T-helper 17 cell (primary cell): Measurements from ENCODE around the gene SDR42E1. TPM values are rescaled to one million over a fixed set of nuclear protein-coding genes. Genes with fewer than 3 reads are reported as not detected.

Experiments used
- ATAC-seq: fragments of 150-1000 bp; cut with Tn5 transposase; 2 replicates; pipeline ENCODE4 v1.10.0; 2021; ENCODE audit warnings: mild to moderate bottlenecking, moderate library complexity
- DNase-seq, 3 donors: peaks; one replicate each; pipeline versions ENCODE4 v3.0.0 to v3.0.0-alpha.2; 2020 to 2021
- H3K9me3 ChIP-seq: one replicate; pipeline ENCODE4 v1.7.0; 2013; ENCODE audit warnings: low read length, mild to moderate bottlenecking; ENCODE audit not compliant: control insufficient read depth, poor library complexity, severe bottlenecking
- H3K27ac Mint-ChIP-seq: one replicate; pipeline ENCODE4 v1.8.0; 2022; ENCODE audit warnings: mild to moderate bottlenecking, moderate library complexity, mixed read lengths
- H3K27me3 Mint-ChIP-seq: one replicate; pipeline ENCODE4 v1.8.0; 2022; ENCODE audit warnings: mixed read lengths
- H3K36me3 Mint-ChIP-seq: one replicate; pipeline ENCODE4 v1.8.0; 2022; ENCODE audit warnings: low read depth, mixed read lengths
- H3K4me1 Mint-ChIP-seq: one replicate; pipeline ENCODE4 v1.8.0; 2022; ENCODE audit warnings: mild to moderate bottlenecking, mixed read lengths
- H3K4me3 Mint-ChIP-seq: one replicate; pipeline ENCODE4 v1.8.0; 2022; ENCODE audit warnings: mild to moderate bottlenecking, moderate library complexity, mixed read lengths
- total RNA-seq, 4 donors: library from RNA in 2 of 4; stranded (reverse) in 2 of 4; gene quantifications; one replicate each; pipeline ENCODE4 v1.2.3 and lab custom pipeline; 2022 to 2026

The SDR42E1 gene
- total RNA-seq, 2 donors from 2014 or later = 4.9 TPM

GRCh38 chr16:82008957-82009592 is 2.2 kb downstream of the SDR42E1 start:
- ATAC-seq = no peak

GRCh38 chr16:82007189-82007588 is 4.1 kb downstream of the SDR42E1 start:
- H3K4me1 Mint-ChIP-seq = peaks cover 26% of the 10 kb centered on the region
- DNase-seq (no peak), ATAC-seq (no peak)
- no peak overlapping the region for H3K27ac Mint-ChIP-seq
- H3K27me3 Mint-ChIP-seq = no peaks in the 10 kb centered on the region
- H3K9me3 ChIP-seq = no peaks in the 10 kb centered on the region
- no peak overlapping the region for H3K4me3 Mint-ChIP-seq
- no peaks in the 10 kb centered on the region for H3K36me3 Mint-ChIP-seq

More at GRCh38 chr16:82008957-82009592, 2.2 kb downstream of the SDR42E1 start:
- peaks cover 24% of the 10 kb centered on the region for H3K4me1 Mint-ChIP-seq
- no peak overlapping the region for H3K27ac Mint-ChIP-seq
- peak overlapping the region; percentile 34 for H3K4me3 Mint-ChIP-seq
- H3K9me3 ChIP-seq = no peaks in the 10 kb centered on the region
- H3K27me3 Mint-ChIP-seq = no peaks in the 10 kb centered on the region
- no peaks in the 10 kb centered on the region for H3K36me3 Mint-ChIP-seq
- no peak for DNase-seq

- no peaks in the 10 kb centered on the region for H3K27me3 Mint-ChIP-seq
- no peaks in the 10 kb centered on the region for H3K36me3 Mint-ChIP-seq
- no peak for ATAC-seq
- DNase-seq = no peak
- H3K4me1 Mint-ChIP-seq = peaks cover 22% of the 10 kb centered on the region
- H3K27ac Mint-ChIP-seq = peak overlapping the region; percentile 39
- H3K4me3 Mint-ChIP-seq = no peak overlapping the region
- no peaks in the 10 kb centered on the region for H3K9me3 ChIP-seq
Measured at GRCh38 chr16:82006036-82006435, 5.2 kb downstream of the SDR42E1 start.

- Mint-ChIP-seq H3K27me3 (no peaks in the 10 kb centered on the region), H3K27ac (no peak overlapping the region)
- ATAC-seq = no peak
Measured at GRCh38 chr16:82005027-82005830, 6.0 kb downstream of the SDR42E1 start.

GRCh38 chr16:82004601-82005000 is 6.7 kb downstream of the SDR42E1 start:
- ATAC-seq = no peak
- Mint-ChIP-seq H3K27ac (no peak overlapping the region), H3K27me3 (no peaks in the 10 kb centered on the region), H3K36me3 (no peaks in the 10 kb centered on the region), H3K4me1 (peaks cover 16% of the 10 kb centered on the region), H3K4me3 (no peak overlapping the region)
- DNase-seq = no peak
- H3K9me3 ChIP-seq = no peaks in the 10 kb centered on the region

More at GRCh38 chr16:82005027-82005830, 6.0 kb downstream of the SDR42E1 start:
- Mint-ChIP-seq H3K4me3 (no peak overlapping the region), H3K4me1 (peaks cover 16% of the 10 kb centered on the region), H3K36me3 (no peaks in the 10 kb centered on the region)
- H3K9me3 ChIP-seq = no peaks in the 10 kb centered on the region
- no peak for DNase-seq

- H3K4me3 Mint-ChIP-seq = no peak overlapping the region
- ATAC-seq (no peak), DNase-seq (no peak)
- peaks cover 16% of the 10 kb centered on the region for H3K4me1 Mint-ChIP-seq
- H3K27me3 Mint-ChIP-seq = no peaks in the 10 kb centered on the region
- H3K9me3 ChIP-seq = no peaks in the 10 kb centered on the region
- H3K27ac Mint-ChIP-seq = no peak overlapping the region
- H3K36me3 Mint-ChIP-seq = peaks cover 4% of the 10 kb centered on the region
Measured at GRCh38 chr16:82002831-82003230, 8.4 kb downstream of the SDR42E1 start.

- no peaks in the 10 kb centered on the region for H3K27me3 Mint-ChIP-seq
- H3K4me3 Mint-ChIP-seq = no peak overlapping the region
- peaks cover 4% of the 10 kb centered on the region for H3K36me3 Mint-ChIP-seq
- DNase-seq (no peak), ATAC-seq (no peak)
- H3K27ac Mint-ChIP-seq = no peak overlapping the region
- no peaks in the 10 kb centered on the region for H3K9me3 ChIP-seq
- H3K4me1 Mint-ChIP-seq = peaks cover 11% of the 10 kb centered on the region
Measured at GRCh38 chr16:81997738-81998137, 13.5 kb downstream of the SDR42E1 start.

GRCh38 chr16:81996664-81997509 is 14.4 kb downstream of the SDR42E1 start:
- Mint-ChIP-seq H3K4me1 (peaks cover 11% of the 10 kb centered on the region), H3K36me3 (peaks cover 4% of the 10 kb centered on the region), H3K4me3 (no peak overlapping the region), H3K27ac (no peak overlapping the region), H3K27me3 (no peaks in the 10 kb centered on the region)
- DNase-seq (no peak), ATAC-seq (no peak)
- no peaks in the 10 kb centered on the region for H3K9me3 ChIP-seq

- no peak for ATAC-seq
- no peaks in the 10 kb centered on the region for H3K27me3 Mint-ChIP-seq
- peaks cover 11% of the 10 kb centered on the region for H3K4me1 Mint-ChIP-seq
- no peak for DNase-seq
- no peak overlapping the region for H3K4me3 Mint-ChIP-seq
- H3K27ac Mint-ChIP-seq = peak overlapping the region; percentile 76
- no peaks in the 10 kb centered on the region for H3K9me3 ChIP-seq
- peaks cover 4% of the 10 kb centered on the region for H3K36me3 Mint-ChIP-seq
Measured at GRCh38 chr16:81995651-81996050, 15.6 kb downstream of the SDR42E1 start.

- ATAC-seq = no peak
- peaks cover 11% of the 10 kb centered on the region for H3K4me1 Mint-ChIP-seq
- H3K36me3 Mint-ChIP-seq = peaks cover 4% of the 10 kb centered on the region
- H3K4me3 Mint-ChIP-seq = no peak overlapping the region
- DNase-seq = no peak
- H3K27ac Mint-ChIP-seq = no peak overlapping the region
- no peaks in the 10 kb centered on the region for H3K27me3 Mint-ChIP-seq
- no peaks in the 10 kb centered on the region for H3K9me3 ChIP-seq
Measured at GRCh38 chr16:81994485-81994884, 16.8 kb downstream of the SDR42E1 start.

GRCh38 chr16:81992859-81993258 is 18.4 kb downstream of the SDR42E1 start:
- H3K4me1 Mint-ChIP-seq = peaks cover 11% of the 10 kb centered on the region

GRCh38 chr16:81987706-81988105 is 23.6 kb downstream of the SDR42E1 start:
- no peak overlapping the region for H3K27ac Mint-ChIP-seq
- DNase-seq (no peak), ATAC-seq (no peak)
- H3K4me3 Mint-ChIP-seq = no peak overlapping the region
- H3K27me3 Mint-ChIP-seq = no peaks in the 10 kb centered on the region
- no peaks in the 10 kb centered on the region for H3K9me3 ChIP-seq
- no peaks in the 10 kb centered on the region for H3K36me3 Mint-ChIP-seq
- H3K4me1 Mint-ChIP-seq = no peaks in the 10 kb centered on the region

More at GRCh38 chr16:81992859-81993258, 18.4 kb downstream of the SDR42E1 start:
- Mint-ChIP-seq H3K27me3 (no peaks in the 10 kb centered on the region), H3K27ac (no peak overlapping the region), H3K4me3 (no peak overlapping the region), H3K36me3 (no peaks in the 10 kb centered on the region)
- ATAC-seq = no peak
- no peak for DNase-seq
- no peaks in the 10 kb centered on the region for H3K9me3 ChIP-seq

GRCh38 chr16:81987121-81987520 is 24.1 kb downstream of the SDR42E1 start:
- DNase-seq = no peak
- Mint-ChIP-seq H3K27ac (no peak overlapping the region), H3K4me1 (no peaks in the 10 kb centered on the region), H3K4me3 (no peak overlapping the region), H3K27me3 (no peaks in the 10 kb centered on the region), H3K36me3 (no peaks in the 10 kb centered on the region)
- ATAC-seq = no peak
- no peaks in the 10 kb centered on the region for H3K9me3 ChIP-seq
